ENCODE measurements around the gene CDK5RAP3.

CDK5RAP3 gene

DNA sequence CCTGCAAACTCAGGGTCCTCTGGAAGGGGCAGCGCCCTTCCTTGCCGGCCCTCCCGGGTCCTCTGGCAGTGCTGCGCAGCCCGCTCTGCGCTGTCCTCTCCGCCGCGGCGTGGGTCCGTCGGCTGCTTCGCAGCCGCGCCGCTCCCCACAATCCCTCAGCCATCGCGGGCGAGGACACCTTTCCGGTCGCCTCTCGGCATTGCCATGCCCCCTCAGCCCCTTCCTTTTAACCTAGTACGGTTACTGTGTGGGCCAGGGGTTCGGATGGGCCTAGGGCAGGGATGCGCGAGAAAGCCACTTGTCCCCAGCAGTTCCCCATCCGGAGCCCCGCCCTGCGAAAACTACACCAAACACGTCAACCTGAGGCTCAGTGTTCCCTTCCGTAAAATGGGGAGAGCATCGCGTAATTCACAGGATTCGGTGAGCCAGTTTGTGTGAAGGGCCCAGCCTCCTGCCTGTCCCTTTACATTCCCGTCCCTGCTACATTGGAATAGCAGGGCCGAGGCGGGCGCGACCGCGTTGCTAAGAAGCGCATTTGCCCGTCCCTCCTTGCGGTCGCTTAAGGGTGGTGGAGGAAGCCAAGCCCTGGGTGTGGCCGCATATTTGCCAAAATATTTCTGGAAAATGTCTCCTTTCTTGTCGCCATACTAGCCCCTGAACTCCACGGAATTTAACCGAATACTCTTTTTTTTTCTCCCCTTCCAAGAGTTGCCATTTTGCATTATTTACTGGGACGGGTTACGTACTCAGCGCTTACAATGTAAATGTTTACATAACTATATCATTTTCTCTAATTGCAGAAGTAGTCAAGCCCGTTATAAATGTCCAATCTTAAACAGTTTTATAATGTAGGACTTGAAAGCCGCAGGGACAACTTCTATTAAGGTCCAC lies 53.5 kb downstream of the CDK5RAP3 start (continued):
- TF ChIP-seq ZNF292 (tag by site-specific recombination; IDR thresholded peaks at IDR 0.05; ENCODE audit: borderline replicate concordance, low read depth) (no peak), ZNF596 (tag by site-specific recombination; IDR thresholded peaks at IDR 0.05) (no peak), ZNF624 (tag by site-specific recombination; IDR thresholded peaks at IDR 0.05) (no peak), ZNF791 (tag by site-specific recombination; IDR thresholded peaks at IDR 0.05) (no peak), ZNF843 (tag by site-specific recombination; IDR thresholded peaks at IDR 0.05) (peak; percentile 40; the same call in 1 of the 2 replicates), ZNF416 (tag by site-specific recombination; IDR thresholded peaks at IDR 0.05) (no peak), ZNF549 (tag by site-specific recombination; IDR thresholded peaks at IDR 0.05) (no peak), ZNF426 (tag by site-specific recombination; IDR thresholded peaks at IDR 0.05) (no peak), HOXD13 (CRISPR knock-in tag; IDR thresholded peaks at IDR 0.05; ENCODE audit: borderline replicate concordance) (no peak), ZNF529 (tag by site-specific recombination; IDR thresholded peaks at IDR 0.05; ENCODE audit: insufficient replicate concordance) (no peak), ZNF335 (tag by site-specific recombination; conservative IDR thresholded peaks at IDR 0.05) (peak; percentile 79), SALL2 (tag by site-specific recombination; IDR thresholded peaks at IDR 0.05; ENCODE audit: borderline replicate concordance) (no peak), ZNF530 (tag by site-specific recombination; IDR thresholded peaks at IDR 0.05; ENCODE audit: low read depth) (no peak), EGR2 (tag by site-specific recombination; IDR thresholded peaks at IDR 0.05; ENCODE audit: low read depth) (no peak; the same call in 1 of the 2 replicates), PRDM1 (tag by site-specific recombination; IDR thresholded peaks at IDR 0.05) (no peak), ZNF626 (tag by site-specific recombination; IDR thresholded peaks at IDR 0.05) (no peak), GLI2 (tag by site-specific recombination; IDR thresholded peaks at IDR 0.05; ENCODE audit: borderline replicate concordance, low read depth) (no peak)
- TF ChIP-seq, protein P1, sequence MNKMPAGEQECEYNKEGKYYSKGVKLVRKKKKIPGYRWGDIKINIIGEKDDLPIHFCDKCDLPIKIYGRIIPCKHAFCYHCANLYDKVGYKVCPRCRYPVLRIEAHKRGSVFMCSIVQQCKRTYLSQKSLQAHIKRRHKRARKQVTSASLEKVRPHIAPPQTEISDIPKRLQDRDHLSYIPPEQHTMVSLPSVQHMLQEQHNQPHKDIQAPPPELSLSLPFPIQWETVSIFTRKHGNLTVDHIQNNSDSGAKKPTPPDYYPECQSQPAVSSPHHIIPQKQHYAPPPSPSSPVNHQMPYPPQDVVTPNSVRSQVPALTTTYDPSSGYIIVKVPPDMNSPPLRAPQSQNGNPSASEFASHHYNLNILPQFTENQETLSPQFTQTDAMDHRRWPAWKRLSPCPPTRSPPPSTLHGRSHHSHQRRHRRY (tag by site-specific recombination; IDR thresholded peaks at IDR 0.05), result no peak
- TF ChIP-seq, protein P2, sequence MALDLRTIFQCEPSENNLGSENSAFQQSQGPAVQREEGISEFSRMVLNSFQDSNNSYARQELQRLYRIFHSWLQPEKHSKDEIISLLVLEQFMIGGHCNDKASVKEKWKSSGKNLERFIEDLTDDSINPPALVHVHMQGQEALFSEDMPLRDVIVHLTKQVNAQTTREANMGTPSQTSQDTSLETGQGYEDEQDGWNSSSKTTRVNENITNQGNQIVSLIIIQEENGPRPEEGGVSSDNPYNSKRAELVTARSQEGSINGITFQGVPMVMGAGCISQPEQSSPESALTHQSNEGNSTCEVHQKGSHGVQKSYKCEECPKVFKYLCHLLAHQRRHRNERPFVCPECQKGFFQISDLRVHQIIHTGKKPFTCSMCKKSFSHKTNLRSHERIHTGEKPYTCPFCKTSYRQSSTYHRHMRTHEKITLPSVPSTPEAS (tag by site-specific recombination; IDR thresholded peaks at IDR 0.05), result no peak; the same call in 1 of the 2 replicates
- TF ChIP-seq, protein P3, sequence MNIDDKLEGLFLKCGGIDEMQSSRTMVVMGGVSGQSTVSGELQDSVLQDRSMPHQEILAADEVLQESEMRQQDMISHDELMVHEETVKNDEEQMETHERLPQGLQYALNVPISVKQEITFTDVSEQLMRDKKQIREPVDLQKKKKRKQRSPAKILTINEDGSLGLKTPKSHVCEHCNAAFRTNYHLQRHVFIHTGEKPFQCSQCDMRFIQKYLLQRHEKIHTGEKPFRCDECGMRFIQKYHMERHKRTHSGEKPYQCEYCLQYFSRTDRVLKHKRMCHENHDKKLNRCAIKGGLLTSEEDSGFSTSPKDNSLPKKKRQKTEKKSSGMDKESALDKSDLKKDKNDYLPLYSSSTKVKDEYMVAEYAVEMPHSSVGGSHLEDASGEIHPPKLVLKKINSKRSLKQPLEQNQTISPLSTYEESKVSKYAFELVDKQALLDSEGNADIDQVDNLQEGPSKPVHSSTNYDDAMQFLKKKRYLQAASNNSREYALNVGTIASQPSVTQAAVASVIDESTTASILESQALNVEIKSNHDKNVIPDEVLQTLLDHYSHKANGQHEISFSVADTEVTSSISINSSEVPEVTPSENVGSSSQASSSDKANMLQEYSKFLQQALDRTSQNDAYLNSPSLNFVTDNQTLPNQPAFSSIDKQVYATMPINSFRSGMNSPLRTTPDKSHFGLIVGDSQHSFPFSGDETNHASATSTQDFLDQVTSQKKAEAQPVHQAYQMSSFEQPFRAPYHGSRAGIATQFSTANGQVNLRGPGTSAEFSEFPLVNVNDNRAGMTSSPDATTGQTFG (tag by site-specific recombination; IDR thresholded peaks at IDR 0.05; ENCODE audit: borderline replicate concordance), result no peak
- TF ChIP-seq, protein P4, sequence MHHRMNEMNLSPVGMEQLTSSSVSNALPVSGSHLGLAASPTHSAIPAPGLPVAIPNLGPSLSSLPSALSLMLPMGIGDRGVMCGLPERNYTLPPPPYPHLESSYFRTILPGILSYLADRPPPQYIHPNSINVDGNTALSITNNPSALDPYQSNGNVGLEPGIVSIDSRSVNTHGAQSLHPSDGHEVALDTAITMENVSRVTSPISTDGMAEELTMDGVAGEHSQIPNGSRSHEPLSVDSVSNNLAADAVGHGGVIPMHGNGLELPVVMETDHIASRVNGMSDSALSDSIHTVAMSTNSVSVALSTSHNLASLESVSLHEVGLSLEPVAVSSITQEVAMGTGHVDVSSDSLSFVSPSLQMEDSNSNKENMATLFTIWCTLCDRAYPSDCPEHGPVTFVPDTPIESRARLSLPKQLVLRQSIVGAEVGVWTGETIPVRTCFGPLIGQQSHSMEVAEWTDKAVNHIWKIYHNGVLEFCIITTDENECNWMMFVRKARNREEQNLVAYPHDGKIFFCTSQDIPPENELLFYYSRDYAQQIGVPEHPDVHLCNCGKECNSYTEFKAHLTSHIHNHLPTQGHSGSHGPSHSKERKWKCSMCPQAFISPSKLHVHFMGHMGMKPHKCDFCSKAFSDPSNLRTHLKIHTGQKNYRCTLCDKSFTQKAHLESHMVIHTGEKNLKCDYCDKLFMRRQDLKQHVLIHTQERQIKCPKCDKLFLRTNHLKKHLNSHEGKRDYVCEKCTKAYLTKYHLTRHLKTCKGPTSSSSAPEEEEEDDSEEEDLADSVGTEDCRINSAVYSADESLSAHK (tag by site-specific recombination; IDR thresholded peaks at IDR 0.05), result 0 out of 2 replicates have a peak, but pooled peaks have one; percentile 9
- TF ChIP-seq, protein P5, sequence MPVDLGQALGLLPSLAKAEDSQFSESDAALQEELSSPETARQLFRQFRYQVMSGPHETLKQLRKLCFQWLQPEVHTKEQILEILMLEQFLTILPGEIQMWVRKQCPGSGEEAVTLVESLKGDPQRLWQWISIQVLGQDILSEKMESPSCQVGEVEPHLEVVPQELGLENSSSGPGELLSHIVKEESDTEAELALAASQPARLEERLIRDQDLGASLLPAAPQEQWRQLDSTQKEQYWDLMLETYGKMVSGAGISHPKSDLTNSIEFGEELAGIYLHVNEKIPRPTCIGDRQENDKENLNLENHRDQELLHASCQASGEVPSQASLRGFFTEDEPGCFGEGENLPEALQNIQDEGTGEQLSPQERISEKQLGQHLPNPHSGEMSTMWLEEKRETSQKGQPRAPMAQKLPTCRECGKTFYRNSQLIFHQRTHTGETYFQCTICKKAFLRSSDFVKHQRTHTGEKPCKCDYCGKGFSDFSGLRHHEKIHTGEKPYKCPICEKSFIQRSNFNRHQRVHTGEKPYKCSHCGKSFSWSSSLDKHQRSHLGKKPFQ (tag by site-specific recombination; IDR thresholded peaks at IDR 0.05), result no peak
- TF ChIP-seq, protein P6, sequence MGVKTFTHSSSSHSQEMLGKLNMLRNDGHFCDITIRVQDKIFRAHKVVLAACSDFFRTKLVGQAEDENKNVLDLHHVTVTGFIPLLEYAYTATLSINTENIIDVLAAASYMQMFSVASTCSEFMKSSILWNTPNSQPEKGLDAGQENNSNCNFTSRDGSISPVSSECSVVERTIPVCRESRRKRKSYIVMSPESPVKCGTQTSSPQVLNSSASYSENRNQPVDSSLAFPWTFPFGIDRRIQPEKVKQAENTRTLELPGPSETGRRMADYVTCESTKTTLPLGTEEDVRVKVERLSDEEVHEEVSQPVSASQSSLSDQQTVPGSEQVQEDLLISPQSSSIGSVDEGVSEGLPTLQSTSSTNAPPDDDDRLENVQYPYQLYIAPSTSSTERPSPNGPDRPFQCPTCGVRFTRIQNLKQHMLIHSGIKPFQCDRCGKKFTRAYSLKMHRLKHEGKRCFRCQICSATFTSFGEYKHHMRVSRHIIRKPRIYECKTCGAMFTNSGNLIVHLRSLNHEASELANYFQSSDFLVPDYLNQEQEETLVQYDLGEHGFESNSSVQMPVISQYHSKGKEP (tag by site-specific recombination; IDR thresholded peaks at IDR 0.05), result no peak
- TF ChIP-seq, protein P7, sequence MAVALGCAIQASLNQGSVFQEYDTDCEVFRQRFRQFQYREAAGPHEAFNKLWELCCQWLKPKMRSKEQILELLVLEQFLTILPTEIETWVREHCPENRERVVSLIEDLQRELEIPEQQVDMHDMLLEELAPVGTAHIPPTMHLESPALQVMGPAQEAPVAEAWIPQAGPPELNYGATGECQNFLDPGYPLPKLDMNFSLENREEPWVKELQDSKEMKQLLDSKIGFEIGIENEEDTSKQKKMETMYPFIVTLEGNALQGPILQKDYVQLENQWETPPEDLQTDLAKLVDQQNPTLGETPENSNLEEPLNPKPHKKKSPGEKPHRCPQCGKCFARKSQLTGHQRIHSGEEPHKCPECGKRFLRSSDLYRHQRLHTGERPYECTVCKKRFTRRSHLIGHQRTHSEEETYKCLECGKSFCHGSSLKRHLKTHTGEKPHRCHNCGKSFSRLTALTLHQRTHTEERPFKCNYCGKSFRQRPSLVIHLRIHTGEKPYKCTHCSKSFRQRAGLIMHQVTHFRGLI (tag by site-specific recombination; IDR thresholded peaks at IDR 0.05), result no peak; the same call in 1 of the 2 replicates
- TF ChIP-seq, protein P8, sequence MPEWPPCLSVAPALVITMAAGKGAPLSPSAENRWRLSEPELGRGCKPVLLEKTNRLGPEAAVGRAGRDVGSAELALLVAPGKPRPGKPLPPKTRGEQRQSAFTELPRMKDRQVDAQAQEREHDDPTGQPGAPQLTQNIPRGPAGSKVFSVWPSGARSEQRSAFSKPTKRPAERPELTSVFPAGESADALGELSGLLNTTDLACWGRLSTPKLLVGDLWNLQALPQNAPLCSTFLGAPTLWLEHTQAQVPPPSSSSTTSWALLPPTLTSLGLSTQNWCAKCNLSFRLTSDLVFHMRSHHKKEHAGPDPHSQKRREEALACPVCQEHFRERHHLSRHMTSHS (tag by site-specific recombination; IDR thresholded peaks at IDR 0.05), result no peak
